HG03460 (cell line): ENCODE data around the gene NRARP.

Experiments used
- ATAC-seq: cut with Tn5 transposase; IDR thresholded peaks from one replicate; pipeline ENCODE4 v1.9.1; 2021; ENCODE audit not compliant: unreplicated experiment

NRARP gene

GRCh38 chr9:137323531-137324331, 21.7 kb upstream of the NRARP start:
- ATAC-seq, result no peak

GRCh38 chr9:137321726-137322361, 19.8 kb upstream of the NRARP start:
- no peak for ATAC-seq

- ATAC-seq, result no peak
Measured at GRCh38 chr9:137320555-137321384, 18.7 kb upstream of the NRARP start.

- ATAC-seq, result no peak
Measured at GRCh38 chr9:137319739-137320551, 17.9 kb upstream of the NRARP start.

- no peak for ATAC-seq
Measured at GRCh38 chr9:137319011-137319738, 17.1 kb upstream of the NRARP start.

GRCh38 chr9:137318602-137319001, 16.5 kb upstream of the NRARP start:
- ATAC-seq, result no peak

- no peak for ATAC-seq
Measured at GRCh38 chr9:137317718-137318511, 15.8 kb upstream of the NRARP start.

GRCh38 chr9:137317021-137317717, 15.1 kb upstream of the NRARP start:
- no peak for ATAC-seq

- ATAC-seq, result no peak
Measured at GRCh38 chr9:137316012-137316981, 14.2 kb upstream of the NRARP start.

- ATAC-seq, result no peak
Measured at GRCh38 chr9:137315581-137316011, 13.5 kb upstream of the NRARP start.

- ATAC-seq, result no peak
Measured at GRCh38 chr9:137314561-137315560, 12.8 kb upstream of the NRARP start.

- ATAC-seq, result no peak
Measured at GRCh38 chr9:137313956-137314560, 12.0 kb upstream of the NRARP start.

- ATAC-seq, result no peak
Measured at GRCh38 chr9:137313326-137313936, 11.4 kb upstream of the NRARP start.

- ATAC-seq, result no peak
Measured at GRCh38 chr9:137312852-137313325, 10.8 kb upstream of the NRARP start.
